GM18519 (cell line): Measurements from ENCODE around the gene NRG2.

Experiments
- ATAC-seq: cut with Tn5 transposase; IDR thresholded peaks from one replicate; pipeline ENCODE4 v1.9.1; 2021; ENCODE audit warnings: mild to moderate bottlenecking, moderate library complexity; ENCODE audit not compliant: unreplicated experiment, low FRiP score

Gene NRG2

DNA sequence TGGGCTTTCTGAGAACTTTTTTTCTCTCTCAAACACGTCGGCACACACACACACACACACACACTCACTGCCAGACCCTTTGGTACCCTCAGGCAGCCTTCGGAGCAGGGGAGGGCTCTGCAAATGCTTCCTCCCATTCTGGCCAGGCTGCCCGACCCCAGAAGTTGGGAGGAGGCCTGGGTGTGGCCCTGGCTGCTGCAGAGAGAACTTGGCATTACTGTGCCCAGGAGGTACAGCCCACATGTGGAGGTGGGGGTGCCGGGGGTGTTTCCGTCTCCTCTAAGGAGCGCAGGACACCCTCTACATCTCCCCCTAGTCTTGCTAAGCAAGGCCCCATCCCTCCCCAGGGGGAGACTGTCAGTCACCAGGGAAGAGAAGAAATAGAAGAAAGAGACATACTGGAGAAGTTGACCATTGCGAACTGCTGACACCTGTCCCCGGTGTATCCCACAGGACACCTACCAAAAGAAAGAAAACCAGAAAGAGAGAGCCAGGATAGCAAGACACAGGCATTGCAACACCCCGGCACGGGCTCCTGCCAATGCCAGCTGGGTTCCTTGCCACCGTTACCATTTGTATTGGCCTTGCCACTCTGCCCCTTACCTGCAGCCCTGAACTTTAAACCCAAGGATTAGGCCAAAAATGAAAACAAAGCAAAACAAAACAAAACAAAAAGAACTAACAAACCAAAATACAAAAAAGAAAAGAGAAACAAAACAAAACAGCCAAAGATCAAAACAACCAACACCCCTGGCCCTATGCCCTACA, 178.2 kb downstream of the NRG2 start:
- no peak for ATAC-seq

GRCh38 chr5:139863855-139864558, 179.1 kb downstream of the NRG2 start:
- no peak for ATAC-seq

GRCh38 chr5:139863361-139863760, 179.7 kb downstream of the NRG2 start:
- no peak for ATAC-seq

DNA sequence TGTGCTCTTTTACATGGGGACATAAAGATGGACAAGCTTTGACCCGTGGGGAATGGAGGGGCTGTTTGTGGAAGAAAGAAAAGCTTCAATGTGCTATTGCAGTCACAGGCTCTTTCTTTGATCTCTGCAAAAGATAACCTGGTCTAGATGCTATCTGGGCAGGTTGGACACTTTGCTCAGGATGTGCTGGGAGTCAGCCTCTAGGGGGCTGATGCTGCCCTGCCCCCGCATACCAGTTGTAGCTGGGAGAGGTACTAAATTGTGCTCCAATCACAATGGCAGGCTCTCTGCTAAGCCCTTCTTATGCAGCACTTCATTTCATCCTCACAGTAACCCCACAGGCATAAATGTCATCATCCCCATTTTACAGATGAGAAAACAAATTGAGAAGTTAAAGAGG, 180.3 kb downstream of the NRG2 start:
- ATAC-seq: no peak

- no peak for ATAC-seq
Observed at GRCh38 chr5:139862313-139862712, 180.8 kb downstream of the NRG2 start.

- no peak for ATAC-seq
Observed at GRCh38 chr5:139861889-139862207, 181.3 kb downstream of the NRG2 start.

DNA sequence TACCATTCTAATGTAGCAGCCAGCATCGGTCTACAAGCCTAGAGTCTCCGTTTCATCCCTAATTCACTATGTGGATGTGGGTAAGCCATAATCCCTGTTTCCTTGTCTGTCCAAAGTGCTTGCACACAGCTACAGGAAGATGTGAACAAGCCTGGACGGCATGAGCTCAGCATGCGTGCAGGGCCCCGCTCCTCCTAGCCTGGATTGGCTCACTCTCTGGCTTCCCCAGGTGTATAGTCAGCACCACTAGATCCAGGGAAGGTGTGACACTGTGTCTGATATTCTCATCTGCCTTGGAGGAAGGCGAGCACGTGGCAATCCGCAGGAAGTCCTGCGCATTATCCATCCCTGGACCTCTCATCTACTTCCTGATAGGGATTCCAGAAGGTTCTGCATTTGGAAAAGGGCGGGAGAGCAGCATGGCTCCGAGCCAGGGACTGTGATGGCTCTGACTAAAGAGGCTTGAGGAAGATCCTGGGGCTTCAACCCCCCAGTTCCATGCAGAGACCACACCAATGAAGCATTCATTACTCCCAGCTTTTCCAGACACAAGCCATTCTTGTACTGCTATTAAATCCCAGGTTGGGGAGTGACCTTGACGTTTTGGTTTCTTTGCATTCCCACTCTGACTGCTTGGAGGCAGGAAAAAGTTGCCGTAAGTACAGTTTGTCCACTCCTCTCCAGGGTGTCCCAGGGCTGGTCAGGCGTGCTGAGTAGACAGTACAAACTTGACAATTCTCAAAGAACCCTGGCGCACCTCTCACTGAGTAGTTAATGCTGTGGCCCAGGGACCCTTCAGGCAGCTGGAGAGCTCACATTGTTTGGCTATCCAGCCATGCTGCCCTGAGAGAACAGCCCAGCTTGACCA, 181.8 kb downstream of the NRG2 start:
- no peak for ATAC-seq

DNA sequence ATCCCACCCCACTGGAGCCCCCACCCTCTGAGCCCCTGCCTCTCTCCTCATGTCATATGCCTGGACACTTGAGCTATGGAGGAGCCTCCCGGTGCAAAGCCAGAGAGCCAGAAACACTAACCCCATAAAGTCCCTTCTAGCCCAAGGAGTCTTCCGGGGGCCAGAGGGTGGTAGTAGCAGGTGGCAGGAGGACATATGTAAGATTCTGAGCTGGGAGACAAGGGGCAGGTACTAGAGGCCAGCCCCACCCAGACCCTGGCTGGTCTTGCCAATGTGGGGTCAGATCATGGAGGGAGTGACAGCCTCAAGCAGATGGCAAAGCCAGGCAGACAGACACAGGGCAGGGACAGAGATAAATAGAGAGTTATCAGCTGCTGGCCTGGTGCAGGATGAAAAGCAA, 184.1 kb downstream of the NRG2 start:
- ATAC-seq: no peak

DNA sequence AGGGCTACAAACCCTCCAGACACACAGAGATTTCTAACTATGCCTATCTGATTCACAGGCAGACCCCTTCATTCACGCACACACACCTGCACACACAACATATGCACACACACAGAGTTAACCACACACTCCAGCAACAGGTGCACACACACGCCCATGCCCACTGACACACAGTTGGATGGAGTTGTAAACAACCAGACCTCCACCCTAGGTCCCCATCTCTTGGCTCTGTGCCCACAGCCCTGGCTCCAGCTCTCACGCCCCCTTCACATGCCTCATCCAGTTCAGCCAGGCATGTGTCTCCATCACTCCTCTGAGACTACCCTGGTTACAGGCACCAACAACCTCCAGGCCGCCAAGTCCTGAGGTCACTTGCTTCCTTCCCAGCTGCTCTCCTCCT, 186.4 kb downstream of the NRG2 start:
- ATAC-seq: no peak

DNA sequence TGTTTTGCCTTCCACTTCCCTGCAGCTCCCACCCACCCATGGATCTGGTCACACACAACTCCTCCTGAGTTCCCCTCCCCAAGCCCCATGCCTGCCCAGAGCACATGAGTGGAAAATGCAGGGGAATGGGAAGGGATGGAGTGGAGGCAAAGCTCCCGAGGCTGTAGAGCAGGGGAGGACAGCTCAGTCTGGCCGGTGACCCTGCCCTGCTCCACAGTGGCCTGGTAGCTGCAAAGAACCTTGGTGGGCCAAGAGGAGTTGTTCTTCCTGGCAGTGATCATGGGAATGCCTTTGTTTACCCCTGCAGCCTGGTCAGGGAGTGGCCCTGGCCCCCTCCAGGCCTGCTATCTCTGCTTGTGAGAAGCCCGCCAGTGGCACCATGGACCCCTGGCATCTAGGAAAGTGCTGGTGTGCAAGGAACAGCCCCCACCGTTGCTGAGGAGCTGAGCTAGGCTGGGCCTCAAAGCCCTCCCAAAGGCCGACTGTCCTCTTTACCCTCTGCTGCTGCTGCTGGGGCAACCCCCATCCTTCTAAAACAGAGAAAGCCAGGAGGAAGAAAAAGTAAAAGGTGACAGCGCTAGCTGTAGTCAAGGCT, 187.1 kb downstream of the NRG2 start:
- ATAC-seq: no peak

DNA sequence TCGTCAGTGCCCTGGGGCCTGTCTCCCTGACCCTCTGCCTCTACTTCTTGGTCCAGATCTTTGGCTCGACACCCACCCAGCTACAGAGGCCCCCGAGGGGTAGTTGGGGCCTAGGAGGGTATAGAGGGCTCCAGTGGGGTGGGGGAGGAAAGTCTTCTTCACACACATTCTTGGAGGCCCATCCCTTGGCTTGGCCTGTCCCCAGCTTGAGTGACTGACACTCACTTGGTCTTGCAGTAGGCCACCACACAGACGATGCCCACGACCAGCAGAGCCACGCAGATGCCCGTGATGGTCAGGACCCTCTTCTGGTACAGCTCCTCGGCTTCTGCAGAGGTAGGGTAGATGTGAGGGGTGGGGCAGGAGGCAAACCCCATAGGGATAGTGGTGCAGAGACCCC, 187.6 kb downstream of the NRG2 start:
- no peak for ATAC-seq

DNA sequence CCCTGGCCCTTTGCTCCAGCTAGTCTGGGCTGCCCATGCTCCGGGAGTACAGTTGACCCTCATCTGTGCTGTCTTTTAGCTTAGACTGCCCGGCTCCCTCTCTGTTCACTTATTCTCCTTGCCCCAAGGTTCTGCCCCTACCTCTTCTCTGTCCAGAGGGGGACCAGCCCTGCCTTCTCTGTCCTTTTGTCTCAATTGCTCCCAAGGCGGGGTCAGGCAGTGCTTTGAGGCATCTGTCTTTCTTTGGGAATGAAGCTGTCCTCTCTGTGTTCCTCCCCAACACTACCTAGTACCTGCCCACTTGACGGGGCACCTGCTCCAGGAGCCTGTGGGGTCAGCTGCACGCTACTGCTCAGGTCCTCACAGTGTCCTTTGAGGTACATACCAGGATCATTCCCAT, 188.1 kb downstream of the NRG2 start:
- no peak for ATAC-seq

DNA sequence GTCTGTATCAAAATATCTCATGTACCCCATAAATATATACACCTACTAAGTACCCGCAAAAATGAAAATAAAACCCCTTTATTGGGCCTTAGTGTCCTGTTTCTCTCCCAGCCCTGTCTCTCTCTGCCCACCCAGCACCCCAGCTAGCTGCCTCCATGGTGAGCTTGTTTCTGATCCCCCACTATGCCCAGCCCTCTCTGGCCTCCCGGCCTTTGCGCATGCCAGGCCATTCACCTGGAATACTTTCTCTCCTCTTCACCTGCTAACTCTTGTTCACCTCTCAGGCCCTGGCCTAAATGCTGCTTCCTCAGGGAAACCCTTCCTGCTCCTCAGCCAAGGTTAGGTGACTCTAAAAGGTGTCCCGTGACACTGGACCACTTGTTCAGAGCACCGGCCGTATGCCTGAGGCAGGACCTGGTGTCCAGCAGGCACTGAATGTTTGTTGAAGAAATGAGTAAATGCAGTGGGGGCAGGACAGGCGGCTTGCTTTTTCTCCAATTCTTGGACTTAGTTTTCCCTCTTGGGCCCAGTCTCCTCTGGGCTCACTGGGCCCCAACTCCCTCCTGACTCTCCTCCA, 189.0 kb downstream of the NRG2 start:
- ATAC-seq: no peak

DNA sequence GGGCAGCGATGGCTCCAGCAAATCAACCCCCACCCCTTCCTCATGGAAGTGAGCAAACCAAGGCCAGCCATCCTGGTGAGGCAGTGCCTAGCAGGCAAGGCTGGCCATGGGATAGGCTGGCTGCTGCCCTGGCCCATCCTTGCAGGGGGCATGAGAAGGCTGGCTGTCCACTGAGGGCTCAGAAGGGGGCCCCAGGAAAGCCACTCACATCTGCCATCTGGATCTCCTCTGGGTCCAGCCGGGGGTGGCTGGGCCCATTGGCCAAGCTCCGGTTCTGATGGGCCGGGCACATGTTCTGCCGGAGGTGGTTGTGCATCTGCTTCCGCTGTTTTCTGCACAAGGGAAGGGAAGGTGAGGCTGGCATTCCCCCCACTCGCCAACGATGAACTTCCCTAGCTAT, 190.4 kb downstream of the NRG2 start:
- ATAC-seq: no peak

DNA sequence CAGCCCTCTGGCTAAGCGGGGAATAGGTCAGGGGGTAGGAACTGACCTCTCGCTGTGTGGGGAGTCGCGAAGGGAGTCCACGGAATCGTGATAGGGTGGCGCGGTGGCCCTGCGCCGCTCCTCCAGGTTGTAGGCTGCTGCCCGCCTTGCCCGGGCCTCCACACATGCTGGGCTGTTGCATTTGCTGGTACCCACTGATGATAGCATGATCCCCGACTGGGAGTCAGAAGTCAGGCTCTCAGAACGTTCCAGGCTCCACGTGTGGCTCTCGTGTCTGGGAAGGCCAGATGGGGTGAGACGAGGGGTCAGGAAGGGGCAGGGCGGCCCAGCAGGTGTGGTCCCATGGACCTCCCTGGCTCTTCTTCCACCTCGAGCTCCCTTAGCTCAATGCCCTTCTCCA, 191.5 kb downstream of the NRG2 start:
- no peak for ATAC-seq

DNA sequence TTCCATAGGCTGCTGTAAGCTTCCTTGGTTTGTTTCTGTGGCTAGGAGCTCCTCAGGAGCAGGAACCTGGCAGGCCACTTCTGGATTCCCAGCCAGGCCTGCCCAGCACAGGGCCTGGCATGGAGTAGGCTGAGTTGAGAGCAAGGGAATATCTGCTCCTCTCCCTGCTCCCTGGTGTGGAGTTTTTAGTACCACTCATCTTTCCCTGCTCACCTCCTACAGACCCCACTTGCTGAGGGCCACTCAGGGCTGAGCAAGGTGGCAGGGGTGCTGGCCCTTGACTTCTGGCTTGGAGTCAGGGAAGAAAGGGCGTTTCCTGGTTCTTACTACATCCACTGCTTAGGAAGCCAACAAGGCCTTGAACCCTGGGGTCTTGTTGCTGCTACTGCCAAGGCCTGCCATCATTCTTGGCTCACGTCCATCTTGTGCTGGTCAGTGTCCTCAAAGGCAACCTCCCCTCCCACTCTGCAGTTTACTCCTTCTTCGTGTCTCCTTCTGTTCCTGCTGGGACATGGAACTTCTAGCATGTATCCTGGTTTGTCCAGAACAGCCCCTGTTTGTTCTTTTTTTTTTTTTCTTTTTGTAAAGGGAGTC, 192.6 kb downstream of the NRG2 start:
- ATAC-seq: no peak

- no peak for ATAC-seq
Observed at GRCh38 chr5:139849942-139850341, 193.2 kb downstream of the NRG2 start.

DNA sequence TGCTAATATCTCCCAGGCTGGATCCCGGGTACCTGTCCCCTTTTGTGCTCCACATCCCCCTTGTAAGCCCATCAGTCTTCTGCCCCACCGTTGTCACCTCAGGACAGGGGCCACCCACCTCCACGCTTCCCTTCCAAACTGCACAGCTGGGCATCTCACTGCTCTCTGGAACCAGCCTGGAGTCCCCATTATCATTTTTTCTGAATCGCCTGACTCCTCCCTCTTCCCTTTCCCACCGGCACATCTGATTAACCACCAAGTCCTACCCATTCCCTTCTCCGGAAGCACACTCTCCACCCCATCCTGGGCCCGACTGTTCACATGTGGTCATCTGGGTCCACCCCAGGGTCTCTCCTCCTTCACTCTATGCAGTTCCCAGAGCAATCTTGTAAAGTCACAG, 193.6 kb downstream of the NRG2 start:
- ATAC-seq: no peak

GRCh38 chr5:139848508-139849100, 194.5 kb downstream of the NRG2 start:
- no peak for ATAC-seq
